Stimulated activated CD4-positive, alpha-beta T cell treated with anti-CD3 and anti-CD28 coated beads, TNF-alpha, amount 100 ng/mL, for 48 hours (primary cell): ENCODE data around the gene MTM1.
A peak's percentile ranks its signal among the peaks of the same experiment; 100 is the strongest.

Experiments used
- DNase-seq, 3 donors: peaks; one replicate each; pipeline ENCODE4 v3.0.0-alpha.2; 2020; ENCODE audit warnings: low read depth in 3 of 3

The MTM1 gene

DNA sequence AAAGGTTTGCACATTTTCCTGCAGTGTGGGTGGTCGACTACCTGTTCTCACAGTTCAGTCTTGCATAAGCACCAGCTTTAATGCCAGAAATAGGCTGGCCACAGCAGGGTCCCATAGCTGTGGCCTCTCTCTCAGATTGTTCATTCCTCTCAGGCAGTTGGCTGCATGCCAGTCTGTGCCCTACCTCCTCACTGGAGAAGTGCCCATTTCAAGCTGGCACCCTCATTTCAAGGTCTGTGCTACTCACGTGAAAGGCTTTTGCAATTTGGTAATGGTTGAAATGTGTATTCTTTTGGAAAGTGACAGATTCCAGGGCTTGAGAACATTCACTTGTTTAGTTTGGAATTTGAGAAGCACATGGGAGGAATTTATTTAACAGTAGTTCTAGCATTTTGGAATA is 95.9 kb downstream of the MTM1 start:
- no peak for DNase-seq

DNA sequence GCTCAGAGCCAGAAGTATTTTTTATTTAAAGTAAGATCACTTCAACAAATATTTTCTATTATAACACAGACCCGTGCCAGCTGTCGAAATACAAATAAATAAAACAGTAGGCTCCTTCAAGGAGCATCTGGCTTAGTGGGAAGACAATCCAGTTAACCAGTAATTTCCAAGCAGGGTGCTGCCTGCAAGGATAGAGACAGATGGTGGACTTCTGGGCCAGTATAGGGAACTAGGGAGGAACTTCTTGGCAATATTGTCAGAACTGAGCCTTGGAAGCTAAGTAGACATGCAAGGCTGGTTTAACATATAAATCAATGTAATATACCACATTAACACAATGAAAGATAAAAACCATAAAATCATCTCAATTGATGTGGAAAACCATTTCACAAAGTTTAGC is 107.8 kb downstream of the MTM1 start:
- no peak for DNase-seq

DNA sequence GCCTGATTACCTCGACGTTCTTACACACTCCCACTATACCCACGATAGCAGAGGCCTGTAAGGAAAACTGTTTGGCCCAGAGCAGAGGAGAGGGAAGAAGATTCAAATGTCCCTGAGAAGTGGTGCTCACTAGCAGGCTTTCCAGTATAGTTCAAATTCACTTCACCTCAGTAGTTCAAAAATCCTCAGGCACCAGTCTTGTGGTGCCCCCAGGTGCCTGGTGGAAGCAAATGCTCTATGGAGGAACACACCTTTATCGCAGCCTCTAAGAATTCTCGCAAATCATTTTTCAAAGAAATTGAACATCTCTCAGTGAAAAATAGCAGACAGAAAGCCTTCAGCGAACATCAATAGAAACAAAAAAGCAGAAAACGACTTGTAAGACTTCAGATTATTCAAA is 112.6 kb downstream of the MTM1 start:
- DNase-seq, result no peak

DNA sequence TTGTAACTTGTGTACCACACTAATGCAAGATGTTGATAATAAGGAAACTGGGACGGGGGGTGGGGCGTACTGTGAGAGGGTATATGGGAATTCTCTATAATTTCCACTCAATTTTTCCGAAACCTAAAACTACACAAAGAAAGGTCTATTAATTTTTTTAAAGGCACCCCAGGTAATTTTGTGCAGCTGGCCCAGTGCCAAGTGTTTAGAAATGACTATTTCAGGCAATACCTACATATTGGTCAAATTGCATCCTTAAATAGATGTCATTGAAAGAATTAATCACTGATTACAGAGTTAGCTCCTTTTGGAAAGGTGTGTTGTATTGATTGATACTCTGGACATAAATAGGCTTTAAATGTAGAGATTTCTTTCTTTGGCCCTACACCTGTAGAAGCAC is 114.7 kb downstream of the MTM1 start:
- no peak for DNase-seq

DNA sequence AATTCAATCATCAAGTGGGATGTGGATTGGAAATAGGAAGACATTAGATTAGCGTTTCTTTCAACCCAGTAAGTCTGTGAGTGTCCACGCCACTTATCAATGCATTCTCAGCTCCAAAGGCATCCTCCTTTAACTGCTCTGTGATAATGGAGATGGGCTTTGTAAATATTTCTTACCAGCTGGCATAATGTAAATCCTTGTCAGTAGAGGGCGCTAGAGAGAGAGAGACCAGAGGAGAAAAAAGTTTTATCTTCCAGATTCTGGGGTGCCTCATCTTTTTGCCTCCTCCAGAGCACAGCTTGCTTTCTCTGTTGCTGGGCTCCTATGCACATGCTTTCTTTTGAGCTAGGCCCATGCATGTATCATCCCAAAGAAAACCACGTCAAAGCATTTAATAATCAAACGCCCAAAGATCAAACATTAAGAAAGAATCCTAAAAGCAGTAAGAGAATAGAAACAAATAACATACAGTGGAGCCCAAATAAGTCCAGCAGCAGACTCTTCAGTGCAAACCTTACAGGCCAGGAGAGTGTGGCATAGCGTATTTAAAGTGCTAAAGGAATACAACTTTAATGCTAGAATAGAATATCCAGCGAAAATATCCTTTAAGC is 115.2 kb downstream of the MTM1 start:
- DNase-seq, result no peak

DNA sequence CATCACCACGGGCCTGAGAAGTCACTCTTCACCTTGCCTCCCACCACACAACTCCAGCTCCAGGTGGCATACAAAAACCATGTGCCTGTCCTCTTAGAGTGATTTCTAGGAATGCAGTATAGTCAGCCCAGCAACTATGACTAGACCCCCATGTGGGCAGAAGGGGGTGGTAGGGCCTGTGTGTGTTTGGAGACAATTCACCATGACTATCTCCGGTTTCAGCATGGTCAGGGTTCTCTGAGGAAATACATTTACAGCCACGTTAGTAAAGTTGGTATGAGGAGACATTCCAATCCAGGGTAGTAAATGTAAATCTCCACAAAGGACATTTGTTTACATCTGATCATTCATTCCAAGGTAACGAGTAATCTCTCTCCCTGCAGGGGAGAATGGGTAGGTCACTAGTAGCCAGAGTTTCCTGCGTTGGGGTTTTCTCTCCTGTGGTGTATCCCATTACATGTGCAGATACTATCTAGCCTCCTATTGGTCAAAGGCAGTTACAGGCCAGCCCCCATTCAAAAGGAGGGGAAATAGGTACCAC is 120.6 kb downstream of the MTM1 start:
- no peak for DNase-seq

DNA sequence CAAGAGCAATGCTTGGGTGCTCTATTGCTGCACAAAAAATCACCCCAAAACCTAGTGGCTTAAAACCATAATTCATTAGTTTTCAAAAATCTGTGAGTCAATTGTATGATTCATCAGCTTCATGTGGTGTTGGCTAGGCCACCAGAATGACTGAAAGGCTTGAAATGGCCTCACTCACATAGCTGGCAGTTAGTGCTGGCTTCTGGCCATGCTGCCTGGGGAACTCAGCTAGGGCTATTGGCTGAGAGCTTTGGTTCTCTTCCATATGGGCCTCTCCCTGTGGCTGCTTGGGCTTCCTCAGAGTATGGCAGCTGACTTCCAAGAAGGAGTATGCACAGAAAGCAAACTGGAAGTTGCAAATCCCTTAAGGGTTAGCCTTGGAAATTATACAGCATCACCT is 121.7 kb downstream of the MTM1 start:
- DNase-seq, result no peak

DNA sequence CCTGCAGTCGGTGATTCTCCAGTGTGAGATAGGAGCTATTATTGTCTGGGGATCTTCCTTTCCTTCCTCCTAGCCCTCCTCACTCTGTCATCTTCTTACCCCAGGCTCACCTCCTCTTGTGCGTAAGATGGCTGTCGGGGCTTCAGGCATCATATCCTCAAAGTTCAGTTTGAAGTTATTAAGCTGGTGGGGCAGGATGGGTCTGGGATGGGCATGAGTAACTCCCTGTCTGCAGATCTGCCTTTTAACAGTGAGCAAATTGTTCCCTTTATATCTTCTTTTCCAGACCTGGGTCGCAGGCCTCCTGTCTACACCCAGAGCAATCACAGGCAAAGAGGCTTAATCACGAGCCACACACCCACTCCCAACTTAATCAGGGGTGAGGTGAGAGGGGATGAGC is 123.9 kb downstream of the MTM1 start:
- no peak for DNase-seq

DNA sequence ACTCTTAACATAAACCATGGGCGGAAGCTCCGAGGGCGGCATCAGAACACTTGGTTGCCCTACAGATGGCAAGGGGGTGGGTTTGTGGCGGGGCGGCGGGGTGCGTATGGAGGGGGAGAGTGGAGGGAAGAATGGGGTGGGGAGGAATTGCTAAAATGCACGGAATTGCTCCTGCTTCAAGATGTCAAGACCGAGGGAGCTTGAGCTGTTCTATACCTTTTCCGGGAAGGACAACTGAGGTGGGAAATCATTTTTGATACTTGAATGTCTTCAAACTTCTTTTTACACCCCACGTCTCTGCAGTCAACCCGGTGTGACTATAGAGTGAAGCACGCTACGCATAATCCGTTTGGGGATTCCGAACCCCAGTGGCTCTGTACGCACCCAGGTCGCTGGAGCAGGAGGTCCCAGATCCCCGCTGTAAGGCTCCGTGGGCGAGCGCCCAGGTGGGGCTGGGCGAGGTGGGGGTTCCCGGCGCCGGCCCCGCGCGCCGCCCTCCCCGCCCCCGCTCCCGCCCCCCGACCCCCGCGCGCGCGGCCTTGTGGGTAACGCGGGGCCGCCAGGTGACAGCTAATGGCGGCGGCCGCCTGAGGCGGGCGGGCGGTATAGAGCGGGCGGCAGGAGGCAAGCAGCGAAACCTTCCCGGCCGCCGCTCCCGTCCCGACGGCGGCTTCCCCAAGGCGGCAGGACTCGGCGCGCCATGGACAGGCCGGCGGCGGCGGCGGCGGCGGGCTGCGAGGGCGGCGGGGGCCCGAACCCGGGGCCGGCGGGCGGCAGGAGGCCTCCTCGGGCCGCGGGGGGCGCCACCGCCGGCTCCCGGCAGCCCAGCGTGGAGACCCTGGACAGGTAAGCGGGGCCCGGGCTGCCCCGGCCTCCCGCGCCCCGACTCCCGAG is 124.7 kb downstream of the MTM1 start, which contains the start of gene MTMR1:
Gene MTMR1 (plus strand): TSS at position 566 of the 894 bp plus-strand sequence. CDS start 135 bp downstream, at position 701.
- no peak for DNase-seq

DNA sequence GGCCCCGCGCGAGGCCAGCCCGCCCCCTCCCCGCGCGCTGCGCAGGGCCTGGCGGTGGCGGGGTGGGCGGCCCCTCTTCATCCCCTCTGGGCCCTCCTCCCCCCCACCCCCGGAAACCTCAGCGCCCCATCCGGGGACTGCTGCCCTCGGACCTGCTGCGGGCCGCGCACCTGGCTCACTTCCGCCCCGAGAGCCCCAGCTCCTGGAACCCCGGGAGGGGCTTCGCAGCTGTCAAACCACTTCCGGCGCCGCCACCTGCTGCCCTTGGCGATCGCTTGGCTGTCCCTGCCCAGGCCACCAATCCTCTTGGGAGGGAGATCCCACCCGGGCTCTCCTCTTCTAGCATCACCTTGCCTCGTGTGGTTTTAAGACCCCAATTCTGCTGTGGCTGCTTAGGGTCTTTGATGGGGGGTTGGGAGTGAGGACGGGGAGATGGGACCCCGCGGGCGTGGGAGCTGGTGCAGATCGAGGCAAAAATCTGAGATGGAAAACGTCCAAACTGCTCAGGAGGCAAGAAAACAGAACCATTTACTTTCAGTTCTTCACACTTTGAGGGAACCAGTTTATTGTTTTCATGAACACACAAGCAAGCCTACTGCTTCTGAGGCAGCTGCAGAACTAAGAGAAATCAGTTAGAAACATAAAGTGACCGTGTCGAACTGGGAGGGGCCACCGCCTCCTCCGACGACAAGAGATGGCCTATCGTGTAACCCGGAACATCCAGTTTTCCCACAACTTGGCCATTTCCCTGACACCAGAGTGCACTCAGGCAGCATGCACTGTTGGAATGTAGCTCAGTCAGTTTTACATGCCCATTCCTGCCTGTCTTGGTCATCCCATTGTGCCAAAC is 125.5 kb downstream of the MTM1 start:
- peak in 2 of 3 donors; percentile 51 to 61 for DNase-seq

DNA sequence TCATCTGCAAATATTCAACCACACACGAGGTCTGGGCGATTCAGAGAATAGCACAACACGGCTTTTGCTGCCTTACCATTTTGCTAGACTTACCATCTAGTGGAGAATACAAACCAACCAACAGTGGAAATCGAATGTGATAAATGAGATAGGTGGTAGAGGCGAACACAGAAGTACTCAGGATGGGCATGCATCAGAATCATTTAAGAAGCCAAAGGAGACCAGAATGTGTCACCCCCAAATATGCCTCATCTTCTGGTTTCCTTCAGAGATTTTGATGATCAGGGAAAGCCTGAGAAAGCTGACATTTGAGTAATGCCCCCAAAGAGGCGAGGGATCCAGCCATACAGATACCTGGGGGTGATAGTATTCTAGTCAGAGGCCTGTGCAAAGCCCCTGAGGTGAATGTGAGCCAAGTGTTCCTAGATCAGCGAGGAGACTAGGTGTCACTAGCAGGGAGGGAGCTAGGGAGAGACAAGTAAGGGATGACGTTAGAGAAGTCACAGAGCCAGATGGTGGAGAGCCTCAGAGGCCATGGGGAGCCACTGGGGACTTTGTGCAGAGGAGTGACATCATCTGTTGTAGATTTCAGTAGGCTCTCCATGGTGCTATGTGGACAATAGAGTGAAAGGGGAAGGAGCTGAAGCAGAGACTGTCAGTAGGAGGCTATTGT is 126.5 kb downstream of the MTM1 start:
- no peak for DNase-seq

DNA sequence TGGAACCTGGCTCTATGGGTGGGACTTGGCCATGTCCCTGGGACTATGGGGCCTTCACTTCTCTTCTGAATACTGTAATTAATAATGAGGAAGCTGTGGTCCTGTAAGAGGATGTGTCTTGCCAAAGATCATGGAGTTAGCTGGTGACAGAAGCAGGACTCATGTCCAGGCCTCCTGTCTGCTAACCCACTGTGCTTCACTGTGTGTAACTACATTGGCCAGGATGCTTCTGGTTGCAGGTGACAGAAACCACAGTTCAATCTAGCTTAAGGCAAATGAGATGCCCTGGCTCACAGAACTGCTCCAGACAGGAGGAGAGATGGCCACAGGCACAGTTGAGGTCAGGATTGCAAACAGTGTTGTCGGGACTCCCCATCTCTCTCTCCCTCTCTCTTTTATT is 127.9 kb downstream of the MTM1 start:
- DNase-seq, result no peak

DNA sequence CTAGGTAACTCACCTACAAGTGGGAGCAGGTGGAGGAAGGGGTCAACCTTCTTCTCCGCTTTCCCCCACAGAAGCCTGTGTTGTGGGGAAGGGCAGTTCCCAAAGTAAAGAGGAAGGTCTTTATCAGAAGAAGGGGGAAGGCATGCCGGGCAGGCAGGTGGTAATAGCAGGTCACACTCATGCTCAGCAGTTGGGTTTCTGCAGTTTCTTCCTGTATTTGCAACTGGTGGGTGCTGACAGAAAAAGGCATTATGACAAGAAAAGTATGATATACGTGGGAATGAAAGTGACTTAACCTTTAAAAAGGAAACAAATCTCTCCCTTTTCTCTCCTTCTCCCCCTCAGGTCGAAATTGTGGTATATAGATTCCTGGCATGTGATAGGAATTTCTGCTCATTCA is 128.4 kb downstream of the MTM1 start:
- DNase-seq, result no peak

DNA sequence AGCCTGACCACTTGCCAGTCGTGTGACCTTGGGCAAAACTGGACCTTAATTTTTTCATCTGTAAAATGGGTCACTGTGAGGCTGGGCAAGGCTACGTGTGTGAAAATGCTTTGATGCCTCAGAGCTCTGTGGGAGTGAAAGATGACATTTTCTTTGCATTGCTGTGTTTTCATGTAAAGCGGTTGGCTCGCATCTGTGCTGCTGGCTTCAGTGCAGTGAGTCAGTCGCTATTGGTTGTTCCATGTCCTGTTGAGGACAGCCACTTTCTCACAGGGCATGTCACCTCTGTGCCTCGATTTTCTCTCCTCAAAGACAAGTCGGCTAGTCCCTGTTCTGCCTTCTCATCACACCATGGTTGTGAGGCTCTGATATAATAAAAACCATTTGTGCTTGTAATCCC is 129.2 kb downstream of the MTM1 start:
- no peak for DNase-seq

DNA sequence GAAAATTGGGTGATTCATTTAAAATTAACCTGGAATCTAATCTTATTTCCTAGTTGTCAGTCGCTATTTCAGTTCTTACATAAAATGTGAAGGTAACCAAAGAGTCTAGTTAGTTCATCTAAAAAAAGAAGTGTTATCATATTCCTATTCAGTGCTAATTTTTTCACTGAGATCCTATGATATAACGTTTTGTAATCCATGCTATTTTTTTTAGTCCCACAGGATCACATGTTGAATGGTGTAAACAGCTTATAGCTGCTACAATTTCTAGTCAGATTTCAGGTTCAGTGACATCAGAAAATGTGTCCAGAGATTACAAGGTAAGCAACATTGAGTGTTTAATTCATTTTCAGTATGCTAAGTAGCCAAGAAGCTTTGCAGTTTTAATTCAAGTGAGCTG is 130.6 kb downstream of the MTM1 start:
- no peak for DNase-seq

DNA sequence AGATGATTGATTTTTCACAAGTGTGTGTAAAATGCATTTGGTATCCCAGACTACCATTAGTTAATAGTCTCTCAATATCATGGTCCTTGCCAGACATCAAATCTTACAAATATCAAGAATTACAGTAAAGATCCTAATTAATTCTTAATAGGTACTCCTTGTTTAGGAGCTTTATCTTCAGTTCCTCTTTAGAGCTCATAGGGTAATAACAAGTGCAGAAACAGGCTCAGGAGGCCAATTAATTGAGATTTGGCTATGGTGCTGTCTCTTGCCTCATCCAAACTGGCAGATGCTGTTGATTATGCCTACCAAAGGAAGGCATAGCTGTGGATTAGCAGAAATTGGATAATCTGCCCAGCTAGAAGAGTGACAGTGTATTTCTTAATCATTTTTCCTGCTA is 131.7 kb downstream of the MTM1 start:
- DNase-seq, result no peak

DNA sequence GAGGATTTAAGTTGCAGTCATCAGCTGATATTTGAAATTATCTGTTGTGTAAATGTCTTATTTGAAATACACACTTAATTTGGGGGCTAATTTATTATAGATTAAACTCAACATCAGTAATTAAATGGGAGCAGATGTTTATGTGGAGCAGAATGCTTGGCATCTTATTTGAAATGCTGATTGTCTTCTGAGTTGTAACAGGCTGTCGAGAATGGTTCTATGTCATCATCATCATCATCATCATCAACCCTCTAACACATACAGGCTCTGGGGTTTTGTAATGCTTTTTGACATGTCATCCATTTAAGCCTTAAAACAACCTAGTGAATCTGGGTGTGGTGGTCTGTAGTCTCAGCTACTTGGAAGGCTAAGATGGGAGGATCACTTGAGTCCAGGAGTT is 133.0 kb downstream of the MTM1 start:
- DNase-seq, result no peak

DNA sequence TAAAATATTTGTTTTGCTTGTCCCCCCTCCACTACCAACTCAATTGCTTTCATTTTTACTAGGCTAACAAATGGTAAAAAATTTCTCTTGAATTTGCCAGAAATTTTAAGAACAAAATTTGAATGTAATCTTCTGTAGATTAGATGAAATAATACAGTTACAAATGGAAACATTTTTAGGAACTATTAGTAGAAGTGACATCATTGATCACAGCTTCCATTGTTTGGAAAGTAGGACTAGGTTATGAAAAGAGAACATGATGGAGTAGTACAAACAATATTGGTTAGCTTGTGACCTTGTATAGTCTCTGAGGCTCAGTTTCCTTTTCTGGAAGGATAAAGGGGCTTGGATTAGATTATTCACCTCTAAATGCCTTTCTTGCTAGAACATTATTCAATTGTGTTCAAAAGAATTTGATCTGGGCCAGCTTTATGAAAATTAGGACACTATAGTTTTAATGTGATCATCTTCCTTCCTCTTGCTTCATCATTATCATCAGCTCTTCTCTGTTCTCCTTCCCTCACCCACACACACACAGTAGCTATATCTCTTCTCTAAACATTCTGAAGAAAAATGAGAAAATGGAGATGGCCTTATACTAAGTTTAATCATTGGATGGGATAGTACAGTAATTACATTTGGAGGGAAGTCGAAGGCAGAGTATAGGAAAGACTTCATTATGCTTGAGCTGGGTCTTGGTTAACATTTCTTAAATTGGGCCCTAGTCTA is 134.7 kb downstream of the MTM1 start:
- no peak for DNase-seq

DNA sequence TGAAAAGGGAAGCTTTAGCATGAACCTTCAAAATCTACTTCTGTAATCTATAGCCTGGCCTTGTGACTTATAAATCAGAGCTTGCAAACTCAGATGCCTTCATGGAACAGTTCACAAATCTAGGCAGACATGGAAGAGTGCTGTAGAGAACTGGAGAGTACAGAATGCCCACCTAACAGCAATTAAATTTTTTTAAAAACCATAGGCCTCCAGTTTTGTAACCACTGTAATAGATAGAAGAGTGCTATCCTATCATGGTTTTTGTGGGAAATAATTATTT is 135.2 kb downstream of the MTM1 start:
- DNase-seq, result no peak

DNA sequence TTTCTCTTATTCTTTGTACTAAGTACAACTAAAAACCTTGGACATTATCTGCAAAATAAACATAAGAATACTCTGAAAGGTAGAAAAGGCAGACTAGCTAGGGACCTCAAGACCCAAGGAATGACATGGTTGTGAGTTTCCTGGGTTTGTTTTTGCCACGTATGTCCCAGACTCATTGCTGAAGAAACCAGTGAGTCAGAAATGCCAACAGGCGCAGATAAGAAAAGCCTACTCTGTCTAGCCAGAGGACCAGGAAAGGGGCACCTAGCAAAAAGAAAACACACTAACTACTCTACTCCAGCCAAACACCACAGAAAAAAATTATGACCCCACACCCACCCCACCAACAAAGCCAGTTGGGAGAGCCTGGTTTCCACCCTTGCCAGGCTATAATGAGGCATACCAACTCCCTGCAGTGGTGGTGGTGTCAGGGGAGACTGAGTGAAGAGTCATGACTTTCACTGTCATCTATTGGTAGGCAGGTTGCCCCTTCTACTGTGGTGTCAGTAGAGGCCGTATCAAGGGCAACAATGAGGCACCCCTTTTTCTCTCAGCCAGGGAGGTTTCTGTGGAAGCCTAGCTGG is 135.7 kb downstream of the MTM1 start:
- DNase-seq, result no peak

DNA sequence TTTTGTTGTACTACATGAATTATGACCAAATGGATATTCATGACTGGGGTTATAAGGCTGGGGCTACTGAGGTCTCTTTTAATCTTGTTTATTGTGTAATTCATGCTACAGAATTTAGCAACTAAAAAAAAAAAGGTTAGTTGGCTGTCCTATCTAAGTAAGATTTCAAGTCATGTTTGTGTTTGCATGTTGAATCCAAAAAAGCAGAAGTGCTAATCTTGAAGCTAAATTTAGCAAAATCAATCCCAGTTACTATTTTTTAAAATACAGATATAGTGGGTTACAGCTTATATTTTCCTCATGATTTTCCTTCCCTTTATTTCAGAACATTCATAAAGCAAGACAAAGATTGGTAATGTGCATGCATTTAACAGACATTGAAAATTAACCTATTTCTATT is 144.2 kb downstream of the MTM1 start:
- DNase-seq, result no peak
